Duodenal mucosa (tissue), 2 donors: Measurements from ENCODE around the gene ABHD12B.

ENCODE experiments used
- H3K27ac ChIP-seq: one replicate; pipeline ENCODE4 v1.7.0; 2013; ENCODE audit warnings: low read depth, low read length
- H3K27me3 ChIP-seq, 2 donors: one replicate each; pipeline ENCODE4 v1.7.0; 2013; ENCODE audit warnings: low read length in 2 of 2, control low read depth in 1 of 2; ENCODE audit not compliant: insufficient read depth in 2 of 2, control insufficient read depth in 1 of 2
- H3K36me3 ChIP-seq, 2 donors: one replicate each; pipeline ENCODE4 v1.7.0; 2013; ENCODE audit warnings: low read length in 2 of 2, control low read depth in 1 of 2; ENCODE audit not compliant: insufficient read depth in 2 of 2, control insufficient read depth in 1 of 2
- H3K4me1 ChIP-seq, 2 donors: one replicate each; pipeline ENCODE4 v1.7.0; 2013; ENCODE audit warnings: low read length in 2 of 2, control low read depth in 1 of 2; ENCODE audit not compliant: insufficient read depth in 2 of 2, control insufficient read depth in 1 of 2
- H3K4me3 ChIP-seq, 2 donors: one replicate each; pipeline ENCODE4 v1.7.0; 2013; ENCODE audit warnings: low read length in 2 of 2, low read depth in 1 of 2
- H3K9ac ChIP-seq, 2 donors: one replicate each; pipeline ENCODE4 v1.7.0; 2013; ENCODE audit warnings: low read length in 2 of 2, low read depth in 1 of 2
- H3K9me3 ChIP-seq, 2 donors: one replicate each; pipeline ENCODE4 v1.7.0; 2013; ENCODE audit warnings: low read length in 2 of 2, control low read depth in 1 of 2; ENCODE audit not compliant: control insufficient read depth in 1 of 2

Gene ABHD12B

GRCh38 chr14:50943261-50943942 is 71.5 kb downstream of the ABHD12B start:
- Histone ChIP-seq H3K4me3 (peak overlapping the region; percentile 79 to 86), H3K36me3 (no peaks in the 10 kb centered on the region), H3K9me3 (no peaks in the 10 kb centered on the region), H3K9ac (peak overlapping the region; percentile 52 to 54), H3K4me1 (peaks cover 0 to 18% of the 10 kb centered on the region in 2 donors), H3K27ac (no peak overlapping the region), H3K27me3 (peaks cover 8 to 15% of the 10 kb centered on the region in 2 donors)

DNA sequence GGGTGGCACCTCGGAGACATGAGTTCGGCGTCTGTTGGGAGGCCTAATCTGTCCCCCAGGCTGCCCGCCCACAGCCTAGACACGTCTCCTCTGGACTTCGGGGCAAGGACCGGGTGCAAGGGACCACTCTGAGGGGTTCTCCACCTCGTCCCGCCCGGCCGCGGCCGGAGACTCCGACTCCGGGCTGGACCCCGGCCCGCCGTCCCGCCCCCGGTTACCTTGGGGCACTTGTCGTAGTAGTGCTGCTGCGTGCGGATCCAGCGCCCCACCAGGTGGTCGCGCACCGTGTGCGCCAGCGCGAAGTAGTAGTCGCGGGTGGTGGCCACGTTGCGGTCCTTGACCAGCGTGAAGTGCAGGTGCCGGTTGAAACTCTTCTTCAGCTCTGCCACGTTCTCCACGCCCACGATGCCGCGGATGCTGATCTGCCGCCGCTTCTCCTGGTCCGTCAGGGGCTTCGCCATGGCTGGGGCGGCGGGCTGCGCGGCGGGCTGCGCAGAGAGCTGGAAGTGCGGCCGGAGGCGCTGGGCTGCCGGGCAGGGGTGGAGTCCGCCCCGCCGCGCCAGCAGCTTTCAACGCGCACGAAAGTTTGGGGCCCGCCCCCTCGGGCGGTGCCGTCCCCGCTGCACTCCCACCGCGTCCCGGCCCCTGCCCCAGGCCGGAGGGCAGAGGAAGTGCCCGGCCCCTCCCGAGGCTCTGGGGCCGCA is 72.2 kb downstream of the ABHD12B start, which contains the start of gene PYGL:
PYGL (minus strand) TSS at position 541 of the 704 bp plus-strand sequence; CDS start at position 461, 80 bp downstream.
- Histone ChIP-seq H3K4me3 (peak within 1 kb of the TSS; percentile 79 to 86), H3K9me3 (no peaks in the 10 kb centered on the region), H3K27me3 (peaks cover 8 to 15% of the 10 kb centered on the region in 2 donors), H3K4me1 (peaks cover 0 to 18% of the 10 kb centered on the region in 2 donors), H3K9ac (peak within 1 kb of the TSS; percentile 52 to 54), H3K36me3 (no peaks in the 10 kb centered on the region), H3K27ac (peak within 1 kb of the TSS; percentile 36)

DNA sequence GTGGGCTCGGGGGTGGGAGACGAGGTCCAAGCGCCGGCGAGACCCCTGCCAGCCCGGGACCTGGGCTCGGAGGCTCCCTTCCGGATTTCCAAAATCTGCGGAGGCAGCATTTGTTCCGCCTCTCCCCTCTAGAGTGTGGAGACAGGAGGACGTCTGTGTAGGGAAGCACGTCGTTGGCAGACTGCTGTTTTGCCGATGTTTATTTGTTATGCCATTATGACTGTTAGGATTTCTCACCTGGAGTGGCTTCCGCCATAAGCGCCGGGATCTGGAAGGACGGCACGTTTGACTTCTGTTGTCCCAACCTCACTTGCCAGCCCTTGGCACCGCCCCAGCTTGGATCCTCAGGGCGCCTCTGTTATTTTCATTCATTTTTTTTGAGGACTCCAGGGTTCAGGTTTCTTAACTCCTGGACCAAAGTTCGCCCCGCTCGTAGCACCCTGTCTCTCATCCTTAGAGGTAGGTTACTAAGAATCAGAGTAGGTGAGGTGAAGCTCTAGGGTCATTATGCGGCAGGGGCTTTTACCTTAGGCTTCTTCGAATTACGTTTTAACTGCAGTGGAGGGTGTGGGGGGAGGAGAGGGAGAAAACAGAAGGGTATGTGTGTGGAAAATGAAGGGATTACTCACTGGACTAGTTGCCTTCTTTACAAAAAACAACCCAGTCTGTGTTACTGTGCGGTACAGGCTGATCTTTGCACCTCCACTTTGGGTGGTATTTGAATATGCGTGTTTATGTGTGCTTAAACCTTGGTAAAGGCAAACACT is 73.0 kb downstream of the ABHD12B start:
- Histone ChIP-seq H3K9ac (peak overlapping the region; percentile 26 to 52), H3K4me3 (peak overlapping the region; percentile 79 to 86), H3K36me3 (no peaks in the 10 kb centered on the region), H3K27me3 (peaks cover 8 to 15% of the 10 kb centered on the region in 2 donors), H3K4me1 (peaks cover 0 to 18% of the 10 kb centered on the region in 2 donors), H3K27ac (peak overlapping the region; percentile 36), H3K9me3 (no peaks in the 10 kb centered on the region)

DNA sequence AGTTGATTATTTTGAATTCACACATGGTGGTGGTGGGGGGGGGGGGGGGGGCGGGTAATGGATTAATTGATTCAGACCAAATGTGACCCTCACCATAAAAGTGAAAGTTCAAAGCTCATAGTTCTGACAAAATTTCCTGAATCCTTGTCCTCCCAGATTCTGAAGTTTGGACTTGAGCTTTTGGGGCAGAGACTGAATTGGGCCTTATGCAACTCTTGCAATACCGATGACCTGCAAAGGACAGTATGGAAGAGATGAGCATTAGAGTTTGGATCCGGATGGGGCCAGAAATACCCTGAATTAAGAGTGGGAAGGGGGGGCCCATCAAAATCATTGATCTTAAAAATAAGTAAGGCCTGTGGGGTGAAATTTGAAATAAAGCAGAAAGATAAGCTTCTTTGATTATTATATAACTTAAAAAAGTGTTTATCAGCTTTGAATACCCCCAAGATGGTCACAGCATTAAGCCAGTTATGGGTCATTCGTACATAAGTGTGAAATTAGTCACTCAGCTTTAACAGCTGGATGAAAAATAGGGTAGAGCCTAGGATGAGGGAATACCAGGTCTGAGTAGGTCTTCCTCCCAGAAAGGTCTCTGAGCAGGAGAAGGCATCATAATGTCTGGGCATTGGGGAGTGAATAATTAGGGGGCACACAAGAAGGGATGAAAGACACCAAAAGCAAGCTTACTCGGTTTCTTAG is 74.5 kb downstream of the ABHD12B start:
- peaks cover 0 to 18% of the 10 kb centered on the region in 2 donors for H3K4me1 ChIP-seq
- H3K27me3 ChIP-seq, result peaks cover 8 to 13% of the 10 kb centered on the region in 2 donors
- no peaks in the 10 kb centered on the region for H3K9me3 ChIP-seq
- no peak overlapping the region for H3K9ac ChIP-seq
- H3K4me3 ChIP-seq, result no peak overlapping the region
- H3K27ac ChIP-seq, result no peak overlapping the region
- no peaks in the 10 kb centered on the region for H3K36me3 ChIP-seq

DNA sequence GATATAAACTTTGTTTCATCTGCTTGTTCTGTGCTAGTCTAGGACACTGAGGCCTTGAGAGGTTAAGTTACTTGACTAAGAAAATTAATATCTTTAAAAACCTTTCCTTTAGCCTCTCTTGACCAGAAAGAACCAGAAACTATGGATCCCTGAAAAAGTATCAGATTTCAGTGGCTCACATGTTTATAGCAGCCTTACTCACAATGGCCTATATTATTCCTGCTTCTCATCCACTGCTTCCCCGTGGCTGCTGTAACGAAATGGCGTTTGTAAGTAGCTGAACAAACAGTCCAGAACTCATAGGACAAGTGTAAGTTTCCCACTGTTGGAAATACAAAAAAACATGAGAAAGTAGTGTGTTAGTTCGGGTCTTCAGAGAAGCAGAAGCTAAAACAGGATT is 75.6 kb downstream of the ABHD12B start:
- Histone ChIP-seq H3K9me3 (no peaks in the 10 kb centered on the region), H3K4me1 (peaks cover 0 to 18% of the 10 kb centered on the region in 2 donors), H3K27me3 (peaks cover 8 to 13% of the 10 kb centered on the region in 2 donors), H3K27ac (no peak overlapping the region), H3K36me3 (no peaks in the 10 kb centered on the region), H3K9ac (no peak overlapping the region), H3K4me3 (no peak overlapping the region)

DNA sequence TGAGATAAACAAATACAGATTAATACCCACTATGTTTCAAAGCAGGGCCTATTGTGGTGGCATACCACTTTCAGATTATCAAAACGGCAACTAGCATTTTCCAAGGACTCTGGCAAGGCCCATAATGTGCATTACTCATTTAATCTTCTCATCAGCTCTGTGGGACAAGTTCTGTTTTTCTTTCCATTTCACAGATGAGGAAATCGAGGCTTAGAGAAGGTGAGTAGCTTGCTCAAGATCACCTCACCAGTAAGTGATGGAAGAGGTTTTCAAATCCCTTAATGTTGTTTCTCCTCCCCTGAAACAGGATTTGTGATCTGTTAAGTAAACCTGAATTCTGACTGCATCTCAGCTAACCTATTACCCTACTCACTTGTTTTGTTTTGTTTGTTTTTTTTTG is 76.4 kb downstream of the ABHD12B start:
- H3K9ac ChIP-seq, result no peak overlapping the region
- no peak overlapping the region for H3K27ac ChIP-seq

GRCh38 chr14:50951032-50951431 is 79.2 kb downstream of the ABHD12B start:
- Histone ChIP-seq H3K9me3 (no peaks in the 10 kb centered on the region), H3K4me3 (no peak overlapping the region), H3K27me3 (no peaks in the 10 kb centered on the region), H3K27ac (no peak overlapping the region), H3K9ac (no peak overlapping the region), H3K36me3 (no peaks in the 10 kb centered on the region), H3K4me1 (no peaks in the 10 kb centered on the region)

More for the DNA sequence above, 76.4 kb downstream of the ABHD12B start:
- Histone ChIP-seq H3K4me1 (peaks cover 0 to 18% of the 10 kb centered on the region in 2 donors), H3K9me3 (no peaks in the 10 kb centered on the region), H3K36me3 (no peaks in the 10 kb centered on the region), H3K4me3 (no peak overlapping the region), H3K27me3 (peaks cover 8 to 11% of the 10 kb centered on the region in 2 donors)

GRCh38 chr14:50953502-50953901 is 81.6 kb downstream of the ABHD12B start:
- Histone ChIP-seq H3K4me3 (no peak overlapping the region), H3K9ac (no peak overlapping the region)

More at GRCh38 chr14:50953502-50953901, 81.6 kb downstream of the ABHD12B start:
- Histone ChIP-seq H3K27ac (no peak overlapping the region), H3K4me1 (no peaks in the 10 kb centered on the region), H3K9me3 (no peaks in the 10 kb centered on the region), H3K27me3 (no peaks in the 10 kb centered on the region), H3K36me3 (no peaks in the 10 kb centered on the region)
